Heart right ventricle (tissue), 16 donors: Measurements from ENCODE around the gene CRMP1. TPM values are rescaled to one million over a fixed set of nuclear protein-coding genes. Genes with fewer than 3 reads are reported as not detected.

Source experiments
- ATAC-seq, 8 donors: fragments of 200-7000 bp; cut with Tn5 transposase; one replicate each; pipeline ENCODE4 v1.9.1; 2020; ENCODE audit warnings: mild to moderate bottlenecking in 8 of 8, moderate library complexity in 8 of 8, moderate number of reproducible peaks in 1 of 8
- DNase-seq, 2 donors: peaks; one replicate each; pipeline ENCODE4 v3.0.0-alpha.2; 2020
- H3K27ac ChIP-seq, 10 donors: fragments of 200-600 bp; sonication (generic) in 2 of 10; one replicate each; pipeline versions ENCODE4 v1.5.0 to v1.8.0; 2020 to 2022; ENCODE audit warnings: mild to moderate bottlenecking in 3 of 10
- H3K27me3 ChIP-seq, 7 donors: fragments of 200-600 bp; one replicate each; pipeline ENCODE4 v1.8.0; 2021 to 2022; ENCODE audit warnings: mild to moderate bottlenecking in 2 of 7
- H3K36me3 ChIP-seq, 9 donors: fragments of 200-600 bp; sonication (generic) in 1 of 9; one replicate each; pipeline versions ENCODE4 v1.5.0 to v1.8.0; 2020 to 2022; ENCODE audit warnings: mild to moderate bottlenecking in 2 of 9
- H3K4me1 ChIP-seq, 9 donors: fragments of 200-600 bp; sonication (generic) in 1 of 9; one replicate each; pipeline versions ENCODE4 v1.5.0 to v1.8.0; 2020 to 2022; ENCODE audit warnings: mild to moderate bottlenecking in 4 of 9
- H3K4me3 ChIP-seq, 10 donors: fragments of 200-600 bp; sonication (generic) in 2 of 10; one replicate each; pipeline versions ENCODE4 v1.5.0 to v1.8.0; 2020 to 2022; ENCODE audit warnings: mild to moderate bottlenecking in 7 of 10, moderate library complexity in 2 of 10
- H3K9me3 ChIP-seq, 11 donors: fragments of 200-600 bp in 10 of 11; sonication (generic) in 2 of 11; one replicate each; pipeline versions ENCODE4 v1.5.0 to v1.8.0; 2013 to 2022; ENCODE audit warnings: mild to moderate bottlenecking in 2 of 11, control low read depth in 1 of 11, moderate library complexity in 1 of 11
- WGBS, 2 donors: extraction: QIAGEN DNeasy Blood & Tissue Kit; methylation state at CpG; one replicate each; pipeline ENCODE4 v1.1.7; 2013; ENCODE audit warnings: inconsistent platforms in 1 of 2; 5-methylcytosine and 5-hydroxymethylcytosine counted together
- intact Hi-C, 10 donors: fragments of 100-400 bp; cut with DNase I; formaldehyde crosslinking; loops; one replicate each; pipeline versions ENCODE4 v1.11.1 to v1.14.2; 2022
- polyA plus RNA-seq, 2 donors: library from polyadenylated mRNA; stranded (reverse); fragments of 200-250 nt; gene quantifications; one replicate each; pipeline ENCODE4 v1.2.3, GENCODE V29; 2013
- total RNA-seq, 10 donors: library from RNA; stranded (reverse); fragmentation: NEBNext Ultra II Directional in 3 of 10; extraction: Animal tissue kit (Norgen Biotek cat#: 25700) in 3 of 10; gene quantifications; one replicate each; pipeline versions ENCODE4 v1.2.1 to v1.2.4, GENCODE V29; 2021 to 2023
- TF ChIP-seq, protein P1 (sequence below), 9 donors: fragments of 200-600 bp; sonication (generic) in 2 of 9; IDR thresholded peaks; one replicate each; pipeline versions ENCODE4 v1.5.0 to v1.8.0; 2021 to 2022; ENCODE audit warnings: antibody characterized with exemption in 9 of 9, mild to moderate bottlenecking in 5 of 9, moderate library complexity in 1 of 9
- donor health status: Arrhythmogenic right ventricular cardiomyopathy.
- donor health status: ischemic (EF 13 %, LVEDD 7.1; RV severe dilation, severe dysfunction).
- donor health status: healthy with polysubstance abuse.
- donor health status: DM: no; HTN: yes; CAD: no.
- donor health status: DM: no; HTN: no; CAD: no.
- donor health status: ischemic (EF 25% LVEDD 6.9; RV normal size, moderate dysfunction).
- donor health status: ischemic (EF 25% LVEDD 5.7; RV mildly dilated, moderate dysfunction).
- donor health status: healthy.
- donor health status: DM: yes; HTN: yes; CAD: no.
- donor health status: Ischemic cardiomyopathy.
- donor health status: ischemic (EF 35%, LVEDD 5.7; RV mildly dilated, moderate dysfunction).
- donor health status: nonischemic (EF 11% LVEDD 7.7; RV severe dilation, severe dysfunction).
- donor health status: DM: yes; HTN: yes; CAD: no.
- donor health status: PGD.
- donor health status: ischemic (EF 29% LVEDD 5.4; RV normal size, mild dysfunction).
- donor health status: nonischemic (EF 23%, LVEDD 6.1; RV moderate dilation, normal function).

The CRMP1 gene
- total and polyA plus RNA-seq, 12 donors, result 0.40 to 2.3 (median 0.95) TPM

GRCh38 chr4:5883916-5884315 is 9.0 kb downstream of the CRMP1 start:
- intact Hi-C loops, result no loop called here
- Histone ChIP-seq H3K27ac (no peak overlapping the region), H3K27me3 (peaks cover 14 to 56% (median 40%) of the 10 kb centered on the region in 7 donors), H3K4me3 (no peak overlapping the region), H3K4me1 (peaks cover 7 to 17% (median 11%) of the 10 kb centered on the region in 9 donors), H3K36me3 (no peaks in the 10 kb centered on the region), H3K9me3 (no peaks in the 10 kb centered on the region)
- ATAC-seq (no peak), DNase-seq (no peak)
- TF ChIP-seq, protein P1, sequence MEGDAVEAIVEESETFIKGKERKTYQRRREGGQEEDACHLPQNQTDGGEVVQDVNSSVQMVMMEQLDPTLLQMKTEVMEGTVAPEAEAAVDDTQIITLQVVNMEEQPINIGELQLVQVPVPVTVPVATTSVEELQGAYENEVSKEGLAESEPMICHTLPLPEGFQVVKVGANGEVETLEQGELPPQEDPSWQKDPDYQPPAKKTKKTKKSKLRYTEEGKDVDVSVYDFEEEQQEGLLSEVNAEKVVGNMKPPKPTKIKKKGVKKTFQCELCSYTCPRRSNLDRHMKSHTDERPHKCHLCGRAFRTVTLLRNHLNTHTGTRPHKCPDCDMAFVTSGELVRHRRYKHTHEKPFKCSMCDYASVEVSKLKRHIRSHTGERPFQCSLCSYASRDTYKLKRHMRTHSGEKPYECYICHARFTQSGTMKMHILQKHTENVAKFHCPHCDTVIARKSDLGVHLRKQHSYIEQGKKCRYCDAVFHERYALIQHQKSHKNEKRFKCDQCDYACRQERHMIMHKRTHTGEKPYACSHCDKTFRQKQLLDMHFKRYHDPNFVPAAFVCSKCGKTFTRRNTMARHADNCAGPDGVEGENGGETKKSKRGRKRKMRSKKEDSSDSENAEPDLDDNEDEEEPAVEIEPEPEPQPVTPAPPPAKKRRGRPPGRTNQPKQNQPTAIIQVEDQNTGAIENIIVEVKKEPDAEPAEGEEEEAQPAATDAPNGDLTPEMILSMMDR (IDR thresholded peaks at IDR 0.05), result no peak
- 60 to 62% methylated on average over 1 of the region's 1 CpG for WGBS, 2 donors

- 80 to 81% methylated on average over 3 of the region's 3 CpGs for WGBS, 2 donors
These were observed 9.9 kb downstream of the CRMP1 start for GRCh38 chr4:5882947-5883346.

GRCh38 chr4:5881340-5881739 is 11.5 kb downstream of the CRMP1 start:
- 26 to 32% methylated on average over 4 of the region's 4 CpGs for WGBS, 2 donors
- Histone ChIP-seq H3K9me3 (no peaks in the 10 kb centered on the region), H3K4me1 (no peaks in the 10 kb centered on the region), H3K27me3 (peaks cover 0 to 40% (median 18%) of the 10 kb centered on the region in 7 donors), H3K4me3 (no peak overlapping the region), H3K27ac (no peak overlapping the region), H3K36me3 (no peaks in the 10 kb centered on the region)
- intact Hi-C loops, result no loop called here
- ATAC-seq, result no peak
- TF ChIP-seq, protein P1 (IDR thresholded peaks at IDR 0.05), result no peak
- no peak for DNase-seq

More at GRCh38 chr4:5882947-5883346, 9.9 kb downstream of the CRMP1 start:
- TF ChIP-seq, protein P1 (IDR thresholded peaks at IDR 0.05), result no peak
- H3K27me3 ChIP-seq, result peaks cover 5 to 48% (median 31%) of the 10 kb centered on the region in 7 donors
- ATAC-seq (no peak), DNase-seq (no peak)
- no peaks in the 10 kb centered on the region for H3K9me3 ChIP-seq
- intact Hi-C loops, result no loop called here
- peaks cover 4 to 11% (median 8%) of the 10 kb centered on the region in 9 donors for H3K4me1 ChIP-seq
- H3K27ac ChIP-seq, result no peak overlapping the region
- H3K36me3 ChIP-seq, result no peaks in the 10 kb centered on the region
- H3K4me3 ChIP-seq, result no peak overlapping the region

- H3K36me3 ChIP-seq, result no peaks in the 10 kb centered on the region
- no peak for DNase-seq
- intact Hi-C loops, result no loop called here
- WGBS, 2 donors, result 87 to 89% methylated on average over 6 of the region's 6 CpGs
- peaks cover 0 to 31% (median 8%) of the 10 kb centered on the region in 7 donors for H3K27me3 ChIP-seq
- no peak for ATAC-seq
- H3K9me3 ChIP-seq, result no peaks in the 10 kb centered on the region
- no peaks in the 10 kb centered on the region for H3K4me1 ChIP-seq
- TF ChIP-seq, protein P1 (IDR thresholded peaks at IDR 0.05), result no peak
- no peak overlapping the region for H3K27ac ChIP-seq
- H3K4me3 ChIP-seq, result no peak overlapping the region
These were observed 14.5 kb downstream of the CRMP1 start for GRCh38 chr4:5878359-5878758.
